Measurements from ENCODE around the gene SLC9B1.
"Not testable (repeated sequence)": the region's sequence is repeated elsewhere in the genome, so short reads cannot be mapped to it uniquely, and the experiment has no call there.

SLC9B1 gene

GRCh38 chr4:102994803-102995202, 24.7 kb downstream of the SLC9B1 start:
- no peaks in the 10 kb centered on the region for H3K27me3 ChIP-seq (ENCODE audit: control insufficient read depth in 3 of 3, insufficient read depth in 3 of 3, low read depth in 1 of 3, low read length in 3 of 3)
- H4K8ac ChIP-seq (ENCODE audit: low read depth, low read length): no peak overlapping the region
- H3K4me3 ChIP-seq (ENCODE audit: low read length in 2 of 2): no peak overlapping the region
- H3K27ac ChIP-seq (replicated peaks; ENCODE audit: low read length): no peak overlapping the region
- no peak overlapping the region for H3K9ac ChIP-seq (ENCODE audit: low read depth, low read length, poor library complexity)
- no peaks in the 10 kb centered on the region for H3K36me3 ChIP-seq (replicated peaks in 1 of 2; ENCODE audit: control insufficient read depth in 2 of 2, insufficient read depth in 2 of 2, low read length in 2 of 2)
- no peak overlapping the region for H3K23ac ChIP-seq (ENCODE audit: low read depth, low read length, poor library complexity)
- no peak overlapping the region for H2AK5ac ChIP-seq (ENCODE audit: low read depth, low read length)
- no peak overlapping the region for H2BK120ac ChIP-seq (ENCODE audit: low read depth, low read length)
- no peak overlapping the region for H3K18ac ChIP-seq (ENCODE audit: low read length)
- H2BK5ac ChIP-seq (ENCODE audit: low read length): no peak overlapping the region
- no peak overlapping the region for H3K14ac ChIP-seq (ENCODE audit: low read length)
- no peaks in the 10 kb centered on the region for H3K4me1 ChIP-seq (ENCODE audit: control insufficient read depth in 2 of 2, insufficient read depth in 1 of 2, low read depth in 1 of 2, low read length in 2 of 2)
- no peak overlapping the region for H4K91ac ChIP-seq (ENCODE audit: low read depth, low read length, poor library complexity)
- no peak overlapping the region for H2AFZ ChIP-seq (ENCODE audit: low read length)
- no peak overlapping the region for H3K4me2 ChIP-seq (ENCODE audit: insufficient read depth, low read length, poor library complexity, severe bottlenecking)
- H3K4ac ChIP-seq (ENCODE audit: low read length): no peak overlapping the region
- WGBS, 2 donors (ENCODE audit: extremely low coverage in 2 of 2, insufficient read length in 2 of 2, insufficient replicate concordance in 1 of 2): no CpG with 5 or more reads among the region's 1 CpG
- no peak for DNase-seq (ENCODE audit: low spot score)
- no peaks in the 10 kb centered on the region for H3K79me1 ChIP-seq (ENCODE audit: low read depth, low read length)
- H3K9me3 ChIP-seq (replicated peaks in 1 of 2; ENCODE audit: control insufficient read depth in 2 of 2, insufficient read depth in 1 of 2, low read depth in 1 of 2, low read length in 2 of 2): peaks cover 0 to 3% of the 10 kb centered on the region in 2 donors
- H2BK12ac ChIP-seq (ENCODE audit: low read length): no peak overlapping the region
- no peak overlapping the region for H2BK15ac ChIP-seq (ENCODE audit: low read length)

- H3K4me3 ChIP-seq (ENCODE audit: low read length in 2 of 2); H4K91ac ChIP-seq (ENCODE audit: low read depth, low read length, poor library complexity); H2BK120ac ChIP-seq (ENCODE audit: low read depth, low read length); DNase-seq (ENCODE audit: low spot score); H2BK15ac ChIP-seq (ENCODE audit: low read length); H3K9me3 ChIP-seq (replicated peaks in 1 of 2; ENCODE audit: control insufficient read depth in 2 of 2, insufficient read depth in 1 of 2, low read depth in 1 of 2, low read length in 2 of 2); H3K79me1 ChIP-seq (ENCODE audit: low read depth, low read length); H3K4me1 ChIP-seq (ENCODE audit: control insufficient read depth in 2 of 2, insufficient read depth in 1 of 2, low read depth in 1 of 2, low read length in 2 of 2); H3K18ac ChIP-seq (ENCODE audit: low read length); H3K27ac ChIP-seq (replicated peaks; ENCODE audit: low read length); H3K9ac ChIP-seq (ENCODE audit: low read depth, low read length, poor library complexity); H2BK5ac ChIP-seq (ENCODE audit: low read length); H3K36me3 ChIP-seq (replicated peaks in 1 of 2; ENCODE audit: control insufficient read depth in 2 of 2, insufficient read depth in 2 of 2, low read length in 2 of 2); H3K23ac ChIP-seq (ENCODE audit: low read depth, low read length, poor library complexity); H2AK5ac ChIP-seq (ENCODE audit: low read depth, low read length); H2AFZ ChIP-seq (ENCODE audit: low read length); H4K8ac ChIP-seq (ENCODE audit: low read depth, low read length); H3K27me3 ChIP-seq (ENCODE audit: control insufficient read depth in 3 of 3, insufficient read depth in 3 of 3, low read depth in 1 of 3, low read length in 3 of 3); H3K4me2 ChIP-seq (ENCODE audit: insufficient read depth, low read length, poor library complexity, severe bottlenecking); H3K4ac ChIP-seq (ENCODE audit: low read length); H2BK12ac ChIP-seq (ENCODE audit: low read length); H3K14ac ChIP-seq (ENCODE audit: low read length): not testable (repeated sequence)
Measured at GRCh38 chr4:102993985-102994384, 25.5 kb downstream of the SLC9B1 start.

DNA sequence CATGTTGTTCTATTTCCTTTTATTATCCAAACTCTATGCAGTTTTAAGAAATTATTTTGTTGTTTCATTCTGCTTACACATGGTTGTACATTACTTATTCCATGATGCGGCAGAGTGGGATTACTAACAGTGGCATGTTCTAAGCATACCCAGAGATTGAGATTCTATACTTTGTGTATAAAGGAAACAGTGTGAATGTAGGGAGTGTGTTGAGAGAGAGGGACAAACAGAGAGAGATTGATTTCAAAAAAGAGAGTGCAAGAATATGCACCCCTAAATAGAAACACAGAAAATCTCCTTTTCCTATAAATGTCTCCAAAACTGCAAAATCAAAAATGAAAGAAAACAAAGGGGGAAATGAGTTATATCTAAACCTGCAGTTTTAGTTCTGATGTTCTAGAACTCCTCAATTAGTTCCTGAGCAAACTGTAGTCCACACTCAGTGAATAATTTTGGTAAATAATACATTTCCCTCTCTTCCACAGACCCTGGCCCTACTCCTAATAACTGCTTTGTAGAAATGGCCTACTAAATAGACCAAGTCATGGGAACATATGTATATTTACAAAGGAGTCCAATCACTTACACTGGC, 31.0 kb downstream of the SLC9B1 start:
- no peak overlapping the region for H3K14ac ChIP-seq (ENCODE audit: low read length)

DNA sequence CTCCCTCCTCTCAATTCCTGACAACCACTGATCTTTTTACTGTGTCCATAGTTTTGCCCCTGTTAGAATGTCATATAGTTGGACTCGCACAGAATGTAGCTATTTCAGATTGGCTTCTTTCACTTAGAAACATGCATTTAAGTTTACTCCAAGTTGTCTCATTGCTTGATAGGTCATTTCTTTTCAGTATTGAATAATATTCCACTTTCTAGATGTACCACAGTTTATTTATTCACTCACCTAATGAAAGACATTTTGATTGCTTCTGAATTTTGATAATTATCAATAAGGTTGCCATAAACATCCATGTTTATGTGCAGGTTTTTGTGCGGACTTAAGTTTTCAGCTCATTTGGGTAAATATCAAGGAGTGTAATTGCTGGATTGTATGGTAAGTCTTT, 38.5 kb downstream of the SLC9B1 start:
- Histone ChIP-seq H3K4me3 (ENCODE audit: low read length in 2 of 2) (no peak overlapping the region), H3K27ac (replicated peaks; ENCODE audit: low read length) (no peak overlapping the region), H3K9ac (ENCODE audit: low read depth, low read length, poor library complexity) (no peak overlapping the region), H3K9me3 (replicated peaks in 1 of 2; ENCODE audit: control insufficient read depth in 2 of 2, insufficient read depth in 1 of 2, low read depth in 1 of 2, low read length in 2 of 2) (no peaks in the 10 kb centered on the region), H2AK5ac (ENCODE audit: low read depth, low read length) (no peak overlapping the region), H4K91ac (ENCODE audit: low read depth, low read length, poor library complexity) (no peak overlapping the region), H2BK120ac (ENCODE audit: low read depth, low read length) (no peak overlapping the region), H3K4me2 (ENCODE audit: insufficient read depth, low read length, poor library complexity, severe bottlenecking) (no peak overlapping the region), H4K8ac (ENCODE audit: low read depth, low read length) (no peak overlapping the region), H3K27me3 (ENCODE audit: control insufficient read depth in 3 of 3, insufficient read depth in 3 of 3, low read depth in 1 of 3, low read length in 3 of 3) (no peaks in the 10 kb centered on the region), H3K4me1 (ENCODE audit: control insufficient read depth in 2 of 2, insufficient read depth in 1 of 2, low read depth in 1 of 2, low read length in 2 of 2) (no peaks in the 10 kb centered on the region), H2BK15ac (ENCODE audit: low read length) (no peak overlapping the region), H3K18ac (ENCODE audit: low read length) (no peak overlapping the region), H3K79me1 (ENCODE audit: low read depth, low read length) (no peaks in the 10 kb centered on the region), H2BK5ac (ENCODE audit: low read length) (no peak overlapping the region), H3K23ac (ENCODE audit: low read depth, low read length, poor library complexity) (no peak overlapping the region), H3K14ac (ENCODE audit: low read length) (no peak overlapping the region), H3K36me3 (replicated peaks in 1 of 2; ENCODE audit: control insufficient read depth in 2 of 2, insufficient read depth in 2 of 2, low read length in 2 of 2) (no peaks in the 10 kb centered on the region), H2AFZ (ENCODE audit: low read length) (no peak overlapping the region), H3K4ac (ENCODE audit: low read length) (no peak overlapping the region), H2BK12ac (ENCODE audit: low read length) (no peak overlapping the region)
- DNase-seq (ENCODE audit: low spot score): no peak
- no CpG with 5 or more reads among the region's 2 CpGs for WGBS, 2 donors (ENCODE audit: extremely low coverage in 2 of 2, insufficient read length in 2 of 2, insufficient replicate concordance in 1 of 2)

More for the DNA sequence above, 31.0 kb downstream of the SLC9B1 start:
- no peak overlapping the region for H4K8ac ChIP-seq (ENCODE audit: low read depth, low read length)
- H3K27me3 ChIP-seq (ENCODE audit: control insufficient read depth in 3 of 3, insufficient read depth in 3 of 3, low read depth in 1 of 3, low read length in 3 of 3): peaks cover 0 to 2% (median 0%) of the 10 kb centered on the region in 3 experiments
- H3K9ac ChIP-seq (ENCODE audit: low read depth, low read length, poor library complexity): no peak overlapping the region
- H3K18ac ChIP-seq (ENCODE audit: low read length): no peak overlapping the region
- no peak overlapping the region for H2BK5ac ChIP-seq (ENCODE audit: low read length)
- H3K36me3 ChIP-seq (replicated peaks in 1 of 2; ENCODE audit: control insufficient read depth in 2 of 2, insufficient read depth in 2 of 2, low read length in 2 of 2): no peaks in the 10 kb centered on the region
- no peaks in the 10 kb centered on the region for H3K79me1 ChIP-seq (ENCODE audit: low read depth, low read length)
- H3K4me1 ChIP-seq (ENCODE audit: control insufficient read depth in 2 of 2, insufficient read depth in 1 of 2, low read depth in 1 of 2, low read length in 2 of 2): no peaks in the 10 kb centered on the region
- H3K4ac ChIP-seq (ENCODE audit: low read length): no peak overlapping the region
- H3K27ac ChIP-seq (replicated peaks; ENCODE audit: low read length): no peak overlapping the region
- no peak overlapping the region for H2BK120ac ChIP-seq (ENCODE audit: low read depth, low read length)
- no peak overlapping the region for H2AFZ ChIP-seq (ENCODE audit: low read length)
- no peak overlapping the region for H3K4me2 ChIP-seq (ENCODE audit: insufficient read depth, low read length, poor library complexity, severe bottlenecking)
- H2BK15ac ChIP-seq (ENCODE audit: low read length): no peak overlapping the region
- H3K23ac ChIP-seq (ENCODE audit: low read depth, low read length, poor library complexity): no peak overlapping the region
- no peak overlapping the region for H2BK12ac ChIP-seq (ENCODE audit: low read length)
- H3K4me3 ChIP-seq (ENCODE audit: low read length in 2 of 2): no peak overlapping the region
- H4K91ac ChIP-seq (ENCODE audit: low read depth, low read length, poor library complexity): no peak overlapping the region
- no CpG with 5 or more reads among the region's 1 CpG for WGBS, 2 donors (ENCODE audit: extremely low coverage in 2 of 2, insufficient read length in 2 of 2, insufficient replicate concordance in 1 of 2)
- no peak for DNase-seq (ENCODE audit: low spot score)
- H2AK5ac ChIP-seq (ENCODE audit: low read depth, low read length): no peak overlapping the region
- H3K9me3 ChIP-seq (replicated peaks in 1 of 2; ENCODE audit: control insufficient read depth in 2 of 2, insufficient read depth in 1 of 2, low read depth in 1 of 2, low read length in 2 of 2): peaks cover 0 to under 1% of the 10 kb centered on the region in 2 donors

Measured in neuronal stem cell (in vitro differentiated cells).